Adrenal gland (tissue), 12 donors: Measurements from ENCODE around the gene GALNT11. TPM values are rescaled to one million over a fixed set of nuclear protein-coding genes. Genes with fewer than 3 reads are reported as not detected.

Experiments
- DNase-seq, 7 donors: peaks; one replicate each; pipeline ENCODE4 v3.0.0-alpha.2; 2019 to 2020
- H3K27ac ChIP-seq, 5 donors: fragments of 200-600 bp; sonication (generic) in 4 of 5; 1 replicate in 3 of 5; 2 replicates in 2 of 5; pipeline versions ENCODE4 v1.5.1 to v1.8.0; 2016 to 2020; ENCODE audit warnings: mild to moderate bottlenecking in 1 of 5
- H3K27me3 ChIP-seq: fragments of 200-600 bp; 2 replicates; pipeline ENCODE4 v1.8.0; 2021
- H3K36me3 ChIP-seq, 2 donors: fragments of 200-600 bp; replicated peaks in 1 of 2; 1 replicate in 1 of 2; 2 replicates in 1 of 2; pipeline versions ENCODE4 v1.5.1 to v1.8.0; 2018 to 2022
- H3K4me1 ChIP-seq, 2 donors: fragments of 200-600 bp; replicated peaks in 1 of 2; 1 replicate in 1 of 2; 2 replicates in 1 of 2; pipeline versions ENCODE4 v1.5.1 to v1.8.0; 2018 to 2021
- H3K4me3 ChIP-seq, 4 donors: fragments of 200-600 bp; sonication (generic) in 3 of 4; one replicate each; pipeline ENCODE4 v1.5.1; 2016 to 2018
- H3K9me3 ChIP-seq, 3 donors: fragments of 200-600 bp; sonication (generic) in 1 of 3; replicated peaks in 1 of 3; 1 replicate in 2 of 3; 2 replicates in 1 of 3; pipeline versions ENCODE4 v1.5.1 to v1.8.0; 2016 to 2021
- CTCF ChIP-seq, 6 experiments: fragments of 450-650 bp in 4 of 6; fragments of 200-600 bp in 2 of 6; sonication (generic) in 1 of 6; IDR thresholded peaks; 1 replicate in 5 of 6; 2 replicates in 1 of 6; pipeline versions ENCODE4 v1.5.1 to v1.8.0; 2016 to 2021; ENCODE audit warnings: antibody characterized with exemption in 6 of 6, mild to moderate bottlenecking in 2 of 6, moderate library complexity in 1 of 6
- POLR2A ChIP-seq, 2 donors: fragments of 450-650 bp; IDR thresholded peaks; one replicate each; pipeline ENCODE4 v1.6.1; 2017; ENCODE audit warnings: antibody characterized with exemption in 2 of 2, mild to moderate bottlenecking in 2 of 2, moderate library complexity in 1 of 2
- WGBS, 4 donors: extraction: QIAGEN DNeasy Blood & Tissue Kit in 2 of 4; methylation state at CpG; one replicate each; pipeline versions ENCODE4 v1.1.5 to v1.1.7; 2013 to 2017; 5-methylcytosine and 5-hydroxymethylcytosine counted together
- intact Hi-C, 2 donors: fragments of 100-400 bp; cut with DNase I; formaldehyde crosslinking; loops; one replicate each; pipeline versions ENCODE4 v1.14.1 to v1.15.0; 2022 to 2023
- polyA plus RNA-seq, 3 donors: library from polyadenylated mRNA; stranded (reverse); fragments of 200-250 nt in 2 of 3; fragments of 350-450 nt in 1 of 3; fragmentation: Illumina TruSeq in 1 of 3; extraction: RNeasy Lipid Tissue Mini Kit (QIAGEN cat#74804) in 1 of 3; gene quantifications; one replicate each; pipeline ENCODE4 v1.2.3, GENCODE V29; 2013 to 2014
- total RNA-seq, 9 donors: library from RNA; depleted of rRNA in 4 of 9; stranded (reverse); fragments of >200 nt in 4 of 9; fragments of 120-200 nt in 1 of 9; fragmentation: NEBNext Ultra II Directional in 1 of 9; extraction: Animal tissue kit (Norgen Biotek cat#: 25700) in 1 of 9; gene quantifications; one replicate each; pipeline versions ENCODE4 v1.1.0 to v1.2.4, GENCODE V29; 2013 to 2023
- donor health status: healthy with polysubstance abuse.
- donor health status: Bipolar disorder and iron deficiency.
- donor health status: DM: yes; HTN: yes; CAD: no.
- donor health status: DM: no; HTN: no; CAD: no.
- donor health status: DM: no; HTN: no; CAD: no.
- donor health status: DM: yes; HTN: yes; CAD: no.

Gene GALNT11
- total and polyA plus RNA-seq, 12 donors, result 23.2 to 51.3 (median 38.5) TPM

GRCh38 chr7:152140067-152140466 is 114.6 kb downstream of the GALNT11 start:
- no peaks in the 10 kb centered on the region for H3K27me3 ChIP-seq
- no peak for DNase-seq
- H3K4me3 ChIP-seq, result no peak overlapping the region
- H3K36me3 ChIP-seq, result peaks cover 0 to 67% of the 10 kb centered on the region in 2 donors
- TF ChIP-seq POLR2A (IDR thresholded peaks at IDR 0.05) (no peak), CTCF (IDR thresholded peaks at IDR 0.05) (no peak)
- intact Hi-C loops, result no loop called here
- no peak overlapping the region for H3K27ac ChIP-seq
- H3K4me1 ChIP-seq, result no peaks in the 10 kb centered on the region
- 87 to 96% (median 93%) methylated on average over 4 of the region's 4 CpGs for WGBS, 4 donors
- no peaks in the 10 kb centered on the region for H3K9me3 ChIP-seq

- intact Hi-C loops, result no loop called here
- WGBS, 4 donors, result 96 to 100% (median 97%) methylated on average over 2 of the region's 2 CpGs
- Histone ChIP-seq H3K27ac (no peak overlapping the region), H3K4me3 (no peak overlapping the region), H3K4me1 (no peaks in the 10 kb centered on the region), H3K27me3 (no peaks in the 10 kb centered on the region), H3K36me3 (peaks cover 0 to 72% of the 10 kb centered on the region in 2 donors), H3K9me3 (no peaks in the 10 kb centered on the region)
- TF ChIP-seq POLR2A (IDR thresholded peaks at IDR 0.05), result no peak
- TF ChIP-seq CTCF (IDR thresholded peaks at IDR 0.05), result no peak
- no peak for DNase-seq
Observed at GRCh38 chr7:152140560-152140959, 115.1 kb downstream of the GALNT11 start.

GRCh38 chr7:152142976-152143595 is 117.6 kb downstream of the GALNT11 start:
- DNase-seq, result no peak
- Histone ChIP-seq H3K27ac (no peak overlapping the region), H3K4me1 (peaks cover 0 to 7% of the 10 kb centered on the region in 2 donors), H3K36me3 (peaks cover 0 to 81% of the 10 kb centered on the region in 2 donors), H3K4me3 (no peak overlapping the region), H3K9me3 (no peaks in the 10 kb centered on the region), H3K27me3 (no peaks in the 10 kb centered on the region)
- TF ChIP-seq POLR2A (IDR thresholded peaks at IDR 0.05), result no peak
- TF ChIP-seq CTCF (IDR thresholded peaks at IDR 0.05), result no peak
- intact Hi-C loops, result no loop called here
- 55 to 63% (median 58%) methylated on average over 5 of the region's 5 CpGs for WGBS, 4 donors

GRCh38 chr7:152144557-152145245 is 119.2 kb downstream of the GALNT11 start:
- Histone ChIP-seq H3K9me3 (no peaks in the 10 kb centered on the region), H3K27me3 (no peaks in the 10 kb centered on the region), H3K36me3 (peaks cover 0 to 82% of the 10 kb centered on the region in 2 donors), H3K4me3 (no peak overlapping the region), H3K4me1 (peaks cover 0 to 7% of the 10 kb centered on the region in 2 donors), H3K27ac (peak overlapping the region in 1 of 5 donors; percentile 29)
- no peak for TF ChIP-seq POLR2A (IDR thresholded peaks at IDR 0.05)
- TF ChIP-seq CTCF (IDR thresholded peaks at IDR 0.05), result no peak
- WGBS, 4 donors, result 87 to 93% (median 90%) methylated on average over 12 of the region's 12 CpGs
- intact Hi-C loops, result no loop called here
- no peak for DNase-seq
